ENCODE data around the gene KBTBD12. TPM values are rescaled to one million over a fixed set of nuclear protein-coding genes. Genes with fewer than 3 reads are reported as not detected.

Gene KBTBD12
- total RNA-seq, 1 experiment from 2014 or later = not detected

DNA sequence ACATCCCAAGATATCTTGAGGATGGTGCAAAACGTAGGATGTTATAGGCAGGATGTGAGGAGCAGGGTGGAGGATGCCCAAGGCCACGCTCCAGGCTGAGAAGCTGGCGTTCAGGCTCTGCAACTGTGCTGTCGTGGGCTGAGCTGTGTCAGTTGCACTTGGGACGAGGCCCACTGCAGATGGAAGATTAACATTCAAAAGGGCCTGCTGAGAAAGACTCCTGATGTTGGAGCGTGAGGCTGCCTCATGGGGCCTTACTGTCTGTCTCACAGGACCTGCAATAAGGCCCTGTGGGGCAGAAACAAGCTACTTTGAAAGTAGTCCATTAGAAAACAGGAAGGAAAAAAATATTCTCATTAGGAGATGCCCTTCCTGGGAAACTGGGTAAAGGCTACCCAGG, 76.6 kb downstream of the KBTBD12 start:
- no peaks in the 10 kb centered on the region for H3K9me3 ChIP-seq (ENCODE audit: control insufficient read depth in 1 of 2, insufficient read depth in 1 of 2, low read depth in 1 of 2, low read length in 2 of 2)
- no peak overlapping the region for H3K9ac ChIP-seq (ENCODE audit: low read length)
- H3K9me2 ChIP-seq (ENCODE audit: insufficient read depth) = no peaks in the 10 kb centered on the region
- BruUV-seq (replicated peaks) = no TSS peak
- no peaks in the 10 kb centered on the region for H3K36me3 ChIP-seq (ENCODE audit: control insufficient read depth in 1 of 2, insufficient read depth in 2 of 2, low read length in 2 of 2)
- ATAC-seq (no peak), DNase-seq (ENCODE audit: low read depth, low spot score) (no peak)
- no peak for TF ChIP-seq FOSL1 (IDR thresholded peaks at IDR 0.05; ENCODE audit: low read depth)
- TF ChIP-seq POLR2A (IDR thresholded peaks at IDR 0.05; ENCODE audit: borderline replicate concordance, extremely low read depth, insufficient read depth, insufficient read length) = no peak
- TF ChIP-seq EZH2 (IDR thresholded peaks at IDR 0.05) = no peak
- no peak for TF ChIP-seq TCF7L2 (IDR thresholded peaks at IDR 0.05; ENCODE audit: borderline replicate concordance, extremely low read depth, insufficient read depth, insufficient read length)
- no peak for TF ChIP-seq EZH2phosphoT487 (IDR thresholded peaks at IDR 0.05; ENCODE audit: borderline replicate concordance)
- TF ChIP-seq SP1 (IDR thresholded peaks at IDR 0.05; ENCODE audit: low read depth) = no peak
- H3K4me2 ChIP-seq (ENCODE audit: low read length) = no peak overlapping the region
- no peaks in the 10 kb centered on the region for H4K20me1 ChIP-seq (ENCODE audit: insufficient read depth)
- no peak overlapping the region for H3K4me3 ChIP-seq (replicated peaks in 1 of 2; ENCODE audit: low read depth in 1 of 2, low read length in 2 of 2)
- H3K4me1 ChIP-seq (ENCODE audit: control insufficient read depth in 1 of 2, insufficient read depth in 2 of 2, low read length in 2 of 2) = peaks cover 12 to 16% of the 10 kb centered on the region in 2 experiments
- H2AFZ ChIP-seq (ENCODE audit: low read depth, low read length, poor library complexity, severe bottlenecking) = no peak overlapping the region
- RAD21 ChIA-PET (ENCODE audit: low non-redundant PET in 1 of 2, low total read pairs in 2 of 2, uncharacterized antibody in 2 of 2, unreplicated experiment in 2 of 2) = no interaction called here
- CTCF ChIA-PET = no interaction called here
- intact Hi-C loops (cut with micrococcal nuclease) = no loop called here
- H3K27ac ChIP-seq (ENCODE audit: low read depth, low read length) = no peak overlapping the region
- no peaks in the 10 kb centered on the region for H3K27me3 ChIP-seq (ENCODE audit: insufficient read depth, low read length)
- POLR2A ChIA-PET = no interaction called here
- no peaks in the 10 kb centered on the region for H3K79me2 ChIP-seq (ENCODE audit: insufficient read depth, low read length)

DNA sequence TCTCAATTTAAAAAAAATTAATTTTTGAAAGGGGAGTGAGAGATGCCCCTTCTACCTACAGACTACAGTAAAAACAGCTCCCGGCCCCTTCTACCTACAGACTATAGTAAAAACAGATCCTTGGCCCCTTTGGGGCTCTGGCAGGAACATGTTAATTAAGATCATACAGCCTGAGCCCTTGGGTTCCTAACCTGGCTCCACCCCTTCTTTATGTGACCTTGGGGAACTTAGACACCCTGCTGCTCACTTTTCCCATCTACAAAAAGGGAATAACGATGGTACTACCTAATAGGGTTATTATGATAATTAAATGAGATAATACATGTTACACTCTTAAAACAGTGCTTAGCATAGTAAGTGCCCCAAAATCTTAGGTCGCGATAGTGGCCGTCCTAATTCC, 77.1 kb downstream of the KBTBD12 start:
- Histone ChIP-seq H3K4me2 (ENCODE audit: low read length) (no peak overlapping the region), H3K27ac (ENCODE audit: low read depth, low read length) (no peak overlapping the region), H3K27me3 (ENCODE audit: insufficient read depth, low read length) (no peaks in the 10 kb centered on the region), H3K4me1 (ENCODE audit: control insufficient read depth in 1 of 2, insufficient read depth in 2 of 2, low read length in 2 of 2) (peaks cover 12 to 16% of the 10 kb centered on the region in 2 experiments), H2AFZ (ENCODE audit: low read depth, low read length, poor library complexity, severe bottlenecking) (no peak overlapping the region), H3K9me2 (ENCODE audit: insufficient read depth) (no peaks in the 10 kb centered on the region), H3K9me3 (ENCODE audit: control insufficient read depth in 1 of 2, insufficient read depth in 1 of 2, low read depth in 1 of 2, low read length in 2 of 2) (no peaks in the 10 kb centered on the region), H4K20me1 (ENCODE audit: insufficient read depth) (no peaks in the 10 kb centered on the region), H3K79me2 (ENCODE audit: insufficient read depth, low read length) (no peaks in the 10 kb centered on the region), H3K36me3 (ENCODE audit: control insufficient read depth in 1 of 2, insufficient read depth in 2 of 2, low read length in 2 of 2) (no peaks in the 10 kb centered on the region), H3K4me3 (replicated peaks in 1 of 2; ENCODE audit: low read depth in 1 of 2, low read length in 2 of 2) (no peak overlapping the region), H3K9ac (ENCODE audit: low read length) (no peak overlapping the region)
- intact Hi-C loops (cut with micrococcal nuclease) = no loop called here
- POLR2A ChIA-PET = no interaction called here
- BruUV-seq (replicated peaks) = no TSS peak
- RAD21 ChIA-PET (ENCODE audit: low non-redundant PET in 1 of 2, low total read pairs in 2 of 2, uncharacterized antibody in 2 of 2, unreplicated experiment in 2 of 2) = no interaction called here
- CTCF ChIA-PET = no interaction called here
- ATAC-seq (no peak), DNase-seq (ENCODE audit: low read depth, low spot score) (no peak)
- TF ChIP-seq POLR2AphosphoS5 (IDR thresholded peaks at IDR 0.05; ENCODE audit: low read depth, low read length) = no peak
- no peak for TF ChIP-seq JUND (IDR thresholded peaks at IDR 0.05)
- no peak for TF ChIP-seq SIN3A (IDR thresholded peaks at IDR 0.05; ENCODE audit: low read depth)
- no peak for TF ChIP-seq CBX3 (IDR thresholded peaks at IDR 0.05; ENCODE audit: low read depth)
- TF ChIP-seq CEBPB (IDR thresholded peaks at IDR 0.05; ENCODE audit: low read depth) = no peak
- TF ChIP-seq, protein P1, sequence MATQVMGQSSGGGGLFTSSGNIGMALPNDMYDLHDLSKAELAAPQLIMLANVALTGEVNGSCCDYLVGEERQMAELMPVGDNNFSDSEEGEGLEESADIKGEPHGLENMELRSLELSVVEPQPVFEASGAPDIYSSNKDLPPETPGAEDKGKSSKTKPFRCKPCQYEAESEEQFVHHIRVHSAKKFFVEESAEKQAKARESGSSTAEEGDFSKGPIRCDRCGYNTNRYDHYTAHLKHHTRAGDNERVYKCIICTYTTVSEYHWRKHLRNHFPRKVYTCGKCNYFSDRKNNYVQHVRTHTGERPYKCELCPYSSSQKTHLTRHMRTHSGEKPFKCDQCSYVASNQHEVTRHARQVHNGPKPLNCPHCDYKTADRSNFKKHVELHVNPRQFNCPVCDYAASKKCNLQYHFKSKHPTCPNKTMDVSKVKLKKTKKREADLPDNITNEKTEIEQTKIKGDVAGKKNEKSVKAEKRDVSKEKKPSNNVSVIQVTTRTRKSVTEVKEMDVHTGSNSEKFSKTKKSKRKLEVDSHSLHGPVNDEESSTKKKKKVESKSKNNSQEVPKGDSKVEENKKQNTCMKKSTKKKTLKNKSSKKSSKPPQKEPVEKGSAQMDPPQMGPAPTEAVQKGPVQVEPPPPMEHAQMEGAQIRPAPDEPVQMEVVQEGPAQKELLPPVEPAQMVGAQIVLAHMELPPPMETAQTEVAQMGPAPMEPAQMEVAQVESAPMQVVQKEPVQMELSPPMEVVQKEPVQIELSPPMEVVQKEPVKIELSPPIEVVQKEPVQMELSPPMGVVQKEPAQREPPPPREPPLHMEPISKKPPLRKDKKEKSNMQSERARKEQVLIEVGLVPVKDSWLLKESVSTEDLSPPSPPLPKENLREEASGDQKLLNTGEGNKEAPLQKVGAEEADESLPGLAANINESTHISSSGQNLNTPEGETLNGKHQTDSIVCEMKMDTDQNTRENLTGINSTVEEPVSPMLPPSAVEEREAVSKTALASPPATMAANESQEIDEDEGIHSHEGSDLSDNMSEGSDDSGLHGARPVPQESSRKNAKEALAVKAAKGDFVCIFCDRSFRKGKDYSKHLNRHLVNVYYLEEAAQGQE (IDR thresholded peaks at IDR 0.05; ENCODE audit: low read depth) = no peak
- TF ChIP-seq POLR2A (IDR thresholded peaks at IDR 0.05; ENCODE audit: borderline replicate concordance, extremely low read depth, insufficient read depth, insufficient read length) = no peak
- no peak for TF ChIP-seq RAD21 (IDR thresholded peaks at IDR 0.05; ENCODE audit: low read depth)
- no peak for TF ChIP-seq ZFX (IDR thresholded peaks at IDR 0.05)
- no peak for TF ChIP-seq EGR1 (IDR thresholded peaks at IDR 0.05; ENCODE audit: low read depth)
- TF ChIP-seq, protein P2, sequence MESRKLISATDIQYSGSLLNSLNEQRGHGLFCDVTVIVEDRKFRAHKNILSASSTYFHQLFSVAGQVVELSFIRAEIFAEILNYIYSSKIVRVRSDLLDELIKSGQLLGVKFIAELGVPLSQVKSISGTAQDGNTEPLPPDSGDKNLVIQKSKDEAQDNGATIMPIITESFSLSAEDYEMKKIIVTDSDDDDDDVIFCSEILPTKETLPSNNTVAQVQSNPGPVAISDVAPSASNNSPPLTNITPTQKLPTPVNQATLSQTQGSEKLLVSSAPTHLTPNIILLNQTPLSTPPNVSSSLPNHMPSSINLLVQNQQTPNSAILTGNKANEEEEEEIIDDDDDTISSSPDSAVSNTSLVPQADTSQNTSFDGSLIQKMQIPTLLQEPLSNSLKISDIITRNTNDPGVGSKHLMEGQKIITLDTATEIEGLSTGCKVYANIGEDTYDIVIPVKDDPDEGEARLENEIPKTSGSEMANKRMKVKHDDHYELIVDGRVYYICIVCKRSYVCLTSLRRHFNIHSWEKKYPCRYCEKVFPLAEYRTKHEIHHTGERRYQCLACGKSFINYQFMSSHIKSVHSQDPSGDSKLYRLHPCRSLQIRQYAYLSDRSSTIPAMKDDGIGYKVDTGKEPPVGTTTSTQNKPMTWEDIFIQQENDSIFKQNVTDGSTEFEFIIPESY (IDR thresholded peaks at IDR 0.05; ENCODE audit: extremely low read depth, insufficient replicate concordance, low read length) = no peak
- no peak for TF ChIP-seq YY1 (IDR thresholded peaks at IDR 0.05; ENCODE audit: extremely low read depth, insufficient replicate concordance, low read depth, low read length)

Measured in HCT116 (cell line).